NT2/D1 (cell line): ENCODE results near the gene SPDYE4.

Source experiments
- DNase-seq: peaks from one replicate; pipeline ENCODE4 v3.0.0-alpha.2; 2011; ENCODE audit warnings: low read depth, low spot score
- H3K27me3 ChIP-seq: 2 replicates; pipeline ENCODE4 v1.6.0; 2011; ENCODE audit warnings: mild to moderate bottlenecking; ENCODE audit not compliant: insufficient read length, insufficient read depth
- H3K36me3 ChIP-seq: 2 replicates; pipeline ENCODE4 v1.6.1; 2011; ENCODE audit warnings: mild to moderate bottlenecking, low read length, mixed read lengths; ENCODE audit not compliant: insufficient read depth, insufficient read length
- H3K4me1 ChIP-seq: 2 replicates; pipeline ENCODE4 v1.5.1; 2011; ENCODE audit not compliant: insufficient read depth, insufficient read length
- H3K4me3 ChIP-seq: 2 replicates; pipeline ENCODE4 v1.5.1; 2011; ENCODE audit warnings: low read depth; ENCODE audit not compliant: insufficient read length
- H3K9ac ChIP-seq: 2 replicates; pipeline ENCODE4 v1.6.0; 2011; ENCODE audit warnings: low read depth; ENCODE audit not compliant: insufficient read length
- H3K9me3 ChIP-seq: 2 replicates; pipeline ENCODE4 v1.5.1; 2011; ENCODE audit warnings: mild to moderate bottlenecking, low read length; ENCODE audit not compliant: insufficient read depth
- SUZ12 ChIP-seq: IDR thresholded peaks from 2 replicates; pipeline ENCODE4 v1.6.1; 2011; ENCODE audit not compliant: insufficient read length, insufficient read depth; ENCODE audit errors: extremely low read depth
- YY1 ChIP-seq: IDR thresholded peaks from 2 replicates; pipeline ENCODE4 v1.6.1; 2011; ENCODE audit not compliant: insufficient read length, insufficient read depth
- ZNF274 ChIP-seq: IDR thresholded peaks from 2 replicates; pipeline ENCODE4 v1.6.1; 2011; ENCODE audit warnings: mild to moderate bottlenecking, low read depth, low read length

SPDYE4 gene

GRCh38 chr17:8708025-8708461 lies 50.3 kb downstream of the SPDYE4 start:
- TF ChIP-seq SUZ12: no peak
- no peak for TF ChIP-seq YY1
- TF ChIP-seq ZNF274: no peak
- H3K36me3 ChIP-seq: no peaks in the 10 kb centered on the region
- no peaks in the 10 kb centered on the region for H3K4me1 ChIP-seq
- no peak overlapping the region for H3K9ac ChIP-seq
- peaks cover 3% of the 10 kb centered on the region; the same call in 1 of the 2 replicates for H3K9me3 ChIP-seq
- no peak overlapping the region for H3K4me3 ChIP-seq
- no peak for DNase-seq
- H3K27me3 ChIP-seq: no peaks in the 10 kb centered on the region

DNA sequence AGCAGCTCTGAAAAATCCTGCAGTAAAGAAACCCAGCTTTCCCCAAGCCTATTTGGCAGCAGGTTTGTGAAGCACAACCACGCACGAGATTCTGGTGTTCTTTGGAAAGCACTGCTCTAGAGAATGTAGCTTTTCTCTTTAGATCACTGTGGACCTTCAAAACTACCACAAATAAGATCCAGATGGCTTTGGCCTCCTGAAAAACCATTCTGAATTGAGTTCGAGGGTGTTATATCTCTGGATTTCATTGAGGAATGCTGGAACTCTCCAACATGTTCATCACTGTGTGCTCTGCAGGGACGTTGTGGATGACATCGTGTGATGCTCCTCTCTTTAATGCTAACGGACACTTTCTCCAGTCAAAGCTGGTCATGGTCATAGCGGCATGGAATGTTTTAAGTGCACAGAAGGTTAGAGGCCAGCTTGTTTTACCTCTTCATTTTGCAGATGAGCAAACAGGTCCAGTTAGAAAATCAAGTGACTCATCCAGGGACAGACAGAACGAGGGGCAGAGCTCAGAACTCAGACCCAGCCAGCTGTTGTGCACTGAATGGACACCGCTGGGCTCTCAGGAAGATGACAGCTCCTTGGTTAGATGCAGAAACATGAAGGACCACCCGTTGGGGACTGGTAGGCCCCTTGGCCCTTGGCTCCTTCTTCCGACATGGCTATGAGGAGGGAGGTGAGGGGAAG lies 50.9 kb downstream of the SPDYE4 start:
- no peaks in the 10 kb centered on the region for H3K36me3 ChIP-seq

DNA sequence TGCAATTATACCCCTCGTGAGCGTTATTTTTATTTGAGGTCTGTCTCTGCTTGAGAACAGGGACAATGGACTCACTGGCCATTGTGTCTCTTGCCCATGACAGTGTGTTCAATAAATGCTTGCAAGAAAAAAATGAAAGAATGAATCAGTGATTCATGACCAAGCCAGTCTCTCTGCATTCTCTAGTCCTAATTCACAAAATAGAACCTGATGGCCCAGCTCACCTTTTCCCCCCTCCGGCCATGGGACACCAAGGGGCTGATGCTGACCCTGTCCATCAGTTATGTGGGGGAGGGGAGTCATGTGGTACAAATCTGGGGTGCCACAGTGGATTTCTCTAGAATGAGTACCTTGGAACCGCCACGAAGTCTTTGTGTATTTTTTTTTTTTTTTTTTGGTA lies 51.9 kb downstream of the SPDYE4 start:
- no peak overlapping the region for H3K4me3 ChIP-seq
- no peak overlapping the region for H3K9ac ChIP-seq
- peaks cover 5% of the 10 kb centered on the region; the same call in 1 of the 2 replicates for H3K9me3 ChIP-seq
- no peaks in the 10 kb centered on the region for H3K4me1 ChIP-seq
- H3K36me3 ChIP-seq: no peaks in the 10 kb centered on the region
- TF ChIP-seq ZNF274 (no peak), SUZ12 (no peak), YY1 (no peak)
- DNase-seq: no peak
- H3K27me3 ChIP-seq: no peaks in the 10 kb centered on the region

More for the DNA sequence above, 50.9 kb downstream of the SPDYE4 start:
- Histone ChIP-seq H3K4me1 (no peaks in the 10 kb centered on the region), H3K9ac (no peak overlapping the region), H3K4me3 (no peak overlapping the region), H3K27me3 (no peaks in the 10 kb centered on the region), H3K9me3 (peaks cover 5% of the 10 kb centered on the region; the same call in 1 of the 2 replicates)
- DNase-seq: no peak
- no peak for TF ChIP-seq YY1
- no peak for TF ChIP-seq ZNF274
- no peak for TF ChIP-seq SUZ12

DNA sequence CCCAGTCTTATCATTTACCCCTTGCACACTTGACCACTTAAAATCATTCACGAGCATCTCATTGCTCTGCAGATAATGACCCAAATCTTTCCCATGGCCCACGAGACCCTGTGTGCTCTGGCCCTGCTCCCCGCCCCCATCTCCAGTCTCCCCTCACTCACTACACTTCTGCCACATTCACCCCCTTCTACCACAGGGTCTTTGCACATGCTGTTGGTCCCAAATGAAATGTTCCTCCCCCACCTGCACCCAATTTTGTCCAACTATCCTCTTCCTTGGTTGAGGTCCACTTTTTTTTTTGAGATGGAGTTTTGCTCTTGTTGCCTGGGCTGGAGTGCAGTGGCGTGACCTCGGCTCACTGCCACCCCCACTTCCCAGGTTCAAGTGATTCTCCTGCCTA lies 52.9 kb downstream of the SPDYE4 start:
- Histone ChIP-seq H3K4me3 (no peak overlapping the region), H3K36me3 (no peaks in the 10 kb centered on the region), H3K4me1 (no peaks in the 10 kb centered on the region), H3K27me3 (no peaks in the 10 kb centered on the region), H3K9me3 (peaks cover 5% of the 10 kb centered on the region; the same call in 1 of the 2 replicates), H3K9ac (no peak overlapping the region)
- no peak for DNase-seq
- TF ChIP-seq SUZ12 (no peak), ZNF274 (no peak), YY1 (no peak)

DNA sequence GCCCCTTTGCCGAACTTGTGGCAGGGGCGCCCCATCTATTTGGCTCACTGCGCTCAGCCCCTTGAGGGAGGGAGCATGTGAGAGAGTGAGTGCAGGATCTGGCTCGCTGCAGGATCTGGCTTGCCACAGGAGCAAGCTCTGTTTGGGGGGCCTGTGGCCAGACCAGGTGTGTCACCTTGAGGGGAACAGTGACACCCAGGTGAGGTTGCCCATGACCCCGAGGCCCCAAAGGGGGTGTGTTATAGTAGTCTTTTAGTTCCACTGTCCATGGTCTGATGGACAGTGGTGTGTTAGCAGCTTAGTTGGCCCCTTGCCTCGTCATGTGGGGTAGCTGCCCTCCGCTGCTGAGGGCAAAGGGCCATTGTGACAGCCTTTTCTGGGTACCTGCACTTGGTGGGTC lies 55.3 kb downstream of the SPDYE4 start:
- no peaks in the 10 kb centered on the region for H3K36me3 ChIP-seq
- no peaks in the 10 kb centered on the region for H3K27me3 ChIP-seq
- DNase-seq: no peak
- H3K4me1 ChIP-seq: no peaks in the 10 kb centered on the region
- no peak overlapping the region for H3K9ac ChIP-seq
- H3K9me3 ChIP-seq: peaks cover 5% of the 10 kb centered on the region; the same call in 1 of the 2 replicates
- TF ChIP-seq ZNF274 (no peak), YY1 (no peak), SUZ12 (no peak)
- no peak overlapping the region for H3K4me3 ChIP-seq

GRCh38 chr17:8701754-8702153 lies 56.6 kb downstream of the SPDYE4 start:
- Histone ChIP-seq H3K36me3 (no peaks in the 10 kb centered on the region), H3K27me3 (no peaks in the 10 kb centered on the region), H3K9me3 (peaks cover 5% of the 10 kb centered on the region; the same call in 1 of the 2 replicates), H3K4me3 (no peak overlapping the region), H3K9ac (no peak overlapping the region), H3K4me1 (peaks cover 2% of the 10 kb centered on the region)
- TF ChIP-seq SUZ12 (no peak), YY1 (no peak), ZNF274 (no peak)
- DNase-seq: no peak

- no peak for DNase-seq
- no peak for TF ChIP-seq YY1
- no peak for TF ChIP-seq SUZ12
- TF ChIP-seq ZNF274: no peak
- Histone ChIP-seq H3K9ac (no peak overlapping the region), H3K27me3 (no peaks in the 10 kb centered on the region), H3K36me3 (no peaks in the 10 kb centered on the region), H3K4me3 (no peak overlapping the region), H3K4me1 (peaks cover 2% of the 10 kb centered on the region), H3K9me3 (peaks cover 5% of the 10 kb centered on the region; the same call in 1 of the 2 replicates)
Measured at GRCh38 chr17:8701221-8701620, 57.1 kb downstream of the SPDYE4 start.
